ENCODE data around the gene KLHDC4. TPM values are rescaled to one million over a fixed set of nuclear protein-coding genes. Genes with fewer than 3 reads are reported as not detected.

KLHDC4 gene
- total and polyA plus RNA-seq, 9 of the 15 experiments (the other 6 are each of a cell fraction or from before 2014, with no cell fraction given): 1.3 to 68.1 (median 32.8) TPM

- TF ChIP-seq, protein P1, sequence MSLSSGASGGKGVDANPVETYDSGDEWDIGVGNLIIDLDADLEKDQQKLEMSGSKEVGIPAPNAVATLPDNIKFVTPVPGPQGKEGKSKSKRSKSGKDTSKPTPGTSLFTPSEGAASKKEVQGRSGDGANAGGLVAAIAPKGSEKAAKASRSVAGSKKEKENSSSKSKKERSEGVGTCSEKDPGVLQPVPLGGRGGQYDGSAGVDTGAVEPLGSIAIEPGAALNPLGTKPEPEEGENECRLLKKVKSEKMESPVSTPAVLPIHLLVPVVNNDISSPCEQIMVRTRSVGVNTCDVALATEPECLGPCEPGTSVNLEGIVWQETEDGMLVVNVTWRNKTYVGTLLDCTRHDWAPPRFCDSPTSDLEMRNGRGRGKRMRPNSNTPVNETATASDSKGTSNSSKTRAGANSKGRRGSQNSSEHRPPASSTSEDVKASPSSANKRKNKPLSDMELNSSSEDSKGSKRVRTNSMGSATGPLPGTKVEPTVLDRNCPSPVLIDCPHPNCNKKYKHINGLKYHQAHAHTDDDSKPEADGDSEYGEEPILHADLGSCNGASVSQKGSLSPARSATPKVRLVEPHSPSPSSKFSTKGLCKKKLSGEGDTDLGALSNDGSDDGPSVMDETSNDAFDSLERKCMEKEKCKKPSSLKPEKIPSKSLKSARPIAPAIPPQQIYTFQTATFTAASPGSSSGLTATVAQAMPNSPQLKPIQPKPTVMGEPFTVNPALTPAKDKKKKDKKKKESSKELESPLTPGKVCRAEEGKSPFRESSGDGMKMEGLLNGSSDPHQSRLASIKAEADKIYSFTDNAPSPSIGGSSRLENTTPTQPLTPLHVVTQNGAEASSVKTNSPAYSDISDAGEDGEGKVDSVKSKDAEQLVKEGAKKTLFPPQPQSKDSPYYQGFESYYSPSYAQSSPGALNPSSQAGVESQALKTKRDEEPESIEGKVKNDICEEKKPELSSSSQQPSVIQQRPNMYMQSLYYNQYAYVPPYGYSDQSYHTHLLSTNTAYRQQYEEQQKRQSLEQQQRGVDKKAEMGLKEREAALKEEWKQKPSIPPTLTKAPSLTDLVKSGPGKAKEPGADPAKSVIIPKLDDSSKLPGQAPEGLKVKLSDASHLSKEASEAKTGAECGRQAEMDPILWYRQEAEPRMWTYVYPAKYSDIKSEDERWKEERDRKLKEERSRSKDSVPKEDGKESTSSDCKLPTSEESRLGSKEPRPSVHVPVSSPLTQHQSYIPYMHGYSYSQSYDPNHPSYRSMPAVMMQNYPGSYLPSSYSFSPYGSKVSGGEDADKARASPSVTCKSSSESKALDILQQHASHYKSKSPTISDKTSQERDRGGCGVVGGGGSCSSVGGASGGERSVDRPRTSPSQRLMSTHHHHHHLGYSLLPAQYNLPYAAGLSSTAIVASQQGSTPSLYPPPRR (CRISPR knock-in tag; IDR thresholded peaks at IDR 0.05; ENCODE audit: borderline replicate concordance): no peak
- TF ChIP-seq NCOA4 (IDR thresholded peaks at IDR 0.05; ENCODE audit: partially characterized antibody) (no peak), FOXM1 (IDR thresholded peaks at IDR 0.05; ENCODE audit: low read depth) (no peak), FOXM1 (CRISPR knock-in tag; IDR thresholded peaks at IDR 0.05; ENCODE audit: low read depth) (no peak), CCNT2 (IDR thresholded peaks at IDR 0.05; ENCODE audit: borderline replicate concordance, extremely low read depth, insufficient read length, low read depth, low read length) (no peak), NCOA6 (IDR thresholded peaks at IDR 0.05) (no peak), ZNF76 (CRISPR knock-in tag; IDR thresholded peaks at IDR 0.05; ENCODE audit: borderline replicate concordance) (no peak), HIVEP1 (CRISPR knock-in tag; IDR thresholded peaks at IDR 0.05) (no peak), STAT5B (CRISPR knock-in tag; IDR thresholded peaks at IDR 0.05) (no peak), CUX1 (CRISPR knock-in tag; IDR thresholded peaks at IDR 0.05) (peak; percentile 40; the same call in 1 of the 2 replicates), ZKSCAN3 (CRISPR knock-in tag; IDR thresholded peaks at IDR 0.05) (no peak), STAT5A (IDR thresholded peaks at IDR 0.05; ENCODE audit: borderline replicate concordance, low read length) (no peak), FOXJ3 (CRISPR knock-in tag; IDR thresholded peaks at IDR 0.05) (no peak), LEF1 (IDR thresholded peaks at IDR 0.05) (no peak; the same call in 1 of the 2 replicates), ATF1 (CRISPR knock-in tag; IDR thresholded peaks at IDR 0.05) (no peak), ATF1 (tag; IDR thresholded peaks at IDR 0.05) (peak; percentile 53), ZNF395 (CRISPR knock-in tag; IDR thresholded peaks at IDR 0.05) (peak; percentile 95)
Observed at GRCh38 chr16:87806641-87807546, 41.1 kb upstream of the KLHDC4 start (continued).
